D721Med (cell line): ENCODE results near the gene NEU3.
"Not testable (repeated sequence)": the region's sequence is repeated elsewhere in the genome, so short reads cannot be mapped to it uniquely, and the experiment has no call there.

Experiments
- DNase-seq: peaks from one replicate; pipeline ENCODE4 v3.0.0; 2011; ENCODE audit warnings: low spot score; ENCODE audit not compliant: insufficient read length
- FAIRE-seq: peaks from 2 replicates; lab custom pipeline; 2011; peaks lifted over from hg19 to GRCh38; lab: Jason Lieb, UNC
- TF ChIP-seq, protein P1 (sequence below): IDR thresholded peaks from 2 replicates; pipeline ENCODE4 v1.5.1; 2012; ENCODE audit warnings: mild to moderate bottlenecking, control low read depth; ENCODE audit not compliant: insufficient read depth; ENCODE audit errors: missing control alignments

Gene NEU3

DNA sequence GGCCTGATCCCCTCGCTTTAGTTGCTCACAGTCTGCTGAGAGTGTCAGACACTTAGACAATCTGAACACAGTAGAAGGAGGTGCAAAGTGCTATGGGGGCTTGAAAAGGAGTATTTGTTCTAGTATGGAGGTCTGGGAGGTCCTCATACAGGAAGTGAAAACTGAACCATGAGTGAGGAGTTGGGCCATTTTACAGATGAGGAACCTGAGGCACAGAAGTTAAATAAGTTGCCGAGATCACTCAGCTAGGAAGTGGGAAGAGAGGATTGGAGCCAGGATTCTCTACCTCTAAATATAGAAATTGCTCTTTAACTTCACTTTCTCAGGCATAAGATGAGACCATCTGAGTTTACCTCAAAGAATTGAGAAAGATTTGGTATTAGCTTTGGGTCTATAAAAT lies 4.0 kb upstream of the NEU3 start:
- FAIRE-seq (no peak), DNase-seq (no peak)
- TF ChIP-seq, protein P1, sequence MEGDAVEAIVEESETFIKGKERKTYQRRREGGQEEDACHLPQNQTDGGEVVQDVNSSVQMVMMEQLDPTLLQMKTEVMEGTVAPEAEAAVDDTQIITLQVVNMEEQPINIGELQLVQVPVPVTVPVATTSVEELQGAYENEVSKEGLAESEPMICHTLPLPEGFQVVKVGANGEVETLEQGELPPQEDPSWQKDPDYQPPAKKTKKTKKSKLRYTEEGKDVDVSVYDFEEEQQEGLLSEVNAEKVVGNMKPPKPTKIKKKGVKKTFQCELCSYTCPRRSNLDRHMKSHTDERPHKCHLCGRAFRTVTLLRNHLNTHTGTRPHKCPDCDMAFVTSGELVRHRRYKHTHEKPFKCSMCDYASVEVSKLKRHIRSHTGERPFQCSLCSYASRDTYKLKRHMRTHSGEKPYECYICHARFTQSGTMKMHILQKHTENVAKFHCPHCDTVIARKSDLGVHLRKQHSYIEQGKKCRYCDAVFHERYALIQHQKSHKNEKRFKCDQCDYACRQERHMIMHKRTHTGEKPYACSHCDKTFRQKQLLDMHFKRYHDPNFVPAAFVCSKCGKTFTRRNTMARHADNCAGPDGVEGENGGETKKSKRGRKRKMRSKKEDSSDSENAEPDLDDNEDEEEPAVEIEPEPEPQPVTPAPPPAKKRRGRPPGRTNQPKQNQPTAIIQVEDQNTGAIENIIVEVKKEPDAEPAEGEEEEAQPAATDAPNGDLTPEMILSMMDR, result no peak

DNA sequence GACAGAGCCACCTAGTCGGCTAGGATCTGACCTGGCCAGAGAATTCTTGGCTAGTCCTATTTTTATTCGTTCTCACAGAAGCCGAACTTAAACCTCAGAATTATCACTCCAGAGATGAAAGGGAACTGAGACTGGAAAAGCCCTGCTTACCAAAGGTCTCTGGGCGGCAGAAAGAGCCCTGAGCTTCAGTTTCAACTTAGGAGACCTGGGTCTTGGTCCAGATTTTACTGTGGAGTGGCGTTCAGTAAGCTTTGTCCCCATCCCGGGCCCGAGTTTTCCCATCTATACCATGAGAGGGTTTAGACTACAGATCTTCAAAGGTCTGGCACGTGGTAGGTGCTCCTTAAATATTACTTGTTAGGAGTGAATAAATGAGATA lies 516 bp downstream of the NEU3 start:
- TF ChIP-seq, protein P1, result no peak
- DNase-seq (no peak), FAIRE-seq (no peak)

DNA sequence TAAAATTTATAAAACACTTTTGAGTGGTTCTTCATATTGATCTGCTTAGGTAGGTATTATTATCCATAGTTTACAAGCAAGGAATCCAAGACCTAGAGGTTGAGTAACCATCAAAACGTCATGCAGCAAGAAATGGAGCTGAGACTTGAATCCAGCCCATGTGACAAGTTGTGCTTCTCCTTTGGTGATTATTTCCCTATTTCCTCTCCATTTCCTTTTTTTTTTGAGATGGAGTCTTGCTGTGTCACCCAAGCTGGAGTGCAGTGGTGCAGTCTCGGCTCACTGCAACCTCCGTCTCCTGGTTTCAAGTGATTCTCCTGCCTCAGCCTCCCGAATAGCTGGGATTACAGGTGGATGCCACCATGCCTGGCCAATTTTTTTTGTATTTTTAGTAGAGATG lies 1.4 kb downstream of the NEU3 start:
- FAIRE-seq, result not testable (repeated sequence)

DNA sequence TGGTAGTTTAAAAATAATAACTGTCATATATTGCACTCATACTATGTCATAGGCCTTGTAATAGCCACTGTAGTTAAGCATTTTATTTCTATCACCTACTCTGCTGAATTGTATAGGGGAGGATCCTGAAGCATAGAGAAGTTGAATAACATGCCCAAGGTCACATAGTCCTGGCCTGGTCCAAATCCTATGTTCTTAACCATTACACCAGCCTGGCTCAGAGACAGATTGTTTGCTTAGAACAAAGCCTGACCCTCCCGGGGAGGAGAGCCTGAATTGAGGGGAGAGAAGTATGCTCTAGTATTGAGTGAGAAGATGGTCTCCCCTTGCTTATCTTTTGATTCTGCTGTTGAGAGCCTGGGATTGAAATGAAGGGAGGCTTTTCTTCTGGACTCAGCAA lies 2.2 kb downstream of the NEU3 start:
- TF ChIP-seq, protein P1, result no peak
- FAIRE-seq, result no peak

More for the DNA sequence above, 1.4 kb downstream of the NEU3 start:
- DNase-seq, result not testable (repeated sequence)

DNA sequence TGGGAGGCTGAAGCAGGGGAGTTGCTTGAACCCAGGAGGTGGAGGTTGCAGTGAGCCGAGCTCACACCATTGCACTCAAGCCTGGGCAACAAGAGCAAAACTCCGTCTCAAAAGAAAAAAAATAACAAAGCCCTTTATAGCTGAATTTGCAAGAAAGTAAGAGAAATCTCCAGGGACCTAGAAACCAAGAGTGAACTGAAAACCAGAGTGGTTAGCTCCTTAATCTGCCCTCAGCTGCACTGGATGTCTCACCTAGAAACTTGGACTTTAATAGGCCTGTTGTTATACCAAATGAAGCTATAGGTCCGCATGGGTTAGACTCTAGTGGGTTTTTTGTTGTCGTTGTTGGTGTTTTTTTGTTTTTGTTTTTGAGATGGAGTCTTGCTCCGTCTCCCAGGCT lies 4.1 kb downstream of the NEU3 start:
- DNase-seq, result no peak

More for the DNA sequence above, 2.2 kb downstream of the NEU3 start:
- no peak for DNase-seq

DNA sequence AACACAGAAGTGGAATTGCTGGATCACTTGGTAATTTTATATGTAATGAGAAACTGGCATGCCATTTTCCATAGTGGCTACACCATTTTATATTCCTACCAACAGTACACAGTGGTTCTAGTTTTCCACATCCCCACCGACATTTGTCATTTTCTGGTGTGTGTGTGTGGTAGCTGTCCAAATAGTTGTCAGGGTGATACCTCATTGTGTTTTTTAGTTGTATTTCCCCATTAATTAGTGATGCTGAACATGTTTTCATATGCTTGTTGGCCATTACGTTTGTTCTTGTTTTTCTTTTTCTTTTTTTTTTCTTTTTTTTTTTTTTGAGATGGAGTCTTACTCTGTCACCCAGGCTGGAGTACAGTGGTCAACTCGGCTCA lies 12.2 kb downstream of the NEU3 start:
- no peak for FAIRE-seq
- TF ChIP-seq, protein P1, result no peak
- DNase-seq, result no peak

More for the DNA sequence above, 4.1 kb downstream of the NEU3 start:
- TF ChIP-seq, protein P1, result no peak
- FAIRE-seq, result no peak

DNA sequence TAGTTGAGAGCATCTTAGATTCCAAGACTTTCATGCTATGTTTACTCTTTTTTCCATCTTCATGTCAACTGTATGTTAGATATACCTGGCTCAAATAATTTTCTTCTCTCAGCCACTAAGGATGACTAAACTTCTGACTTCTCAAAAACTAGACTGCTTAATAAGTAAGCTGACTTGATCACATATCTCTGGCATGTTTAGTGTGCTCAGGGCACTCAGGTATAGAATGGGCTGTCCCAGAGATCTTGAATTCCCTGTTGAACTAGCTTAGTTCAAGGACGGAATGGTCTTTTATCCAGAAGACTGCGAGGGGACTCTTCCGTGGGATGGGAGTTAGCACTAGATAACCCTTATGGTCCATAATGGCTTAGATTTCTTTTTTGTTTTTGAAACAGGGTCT lies 13.0 kb downstream of the NEU3 start:
- FAIRE-seq (no peak), DNase-seq (no peak)
- TF ChIP-seq, protein P1, result no peak

DNA sequence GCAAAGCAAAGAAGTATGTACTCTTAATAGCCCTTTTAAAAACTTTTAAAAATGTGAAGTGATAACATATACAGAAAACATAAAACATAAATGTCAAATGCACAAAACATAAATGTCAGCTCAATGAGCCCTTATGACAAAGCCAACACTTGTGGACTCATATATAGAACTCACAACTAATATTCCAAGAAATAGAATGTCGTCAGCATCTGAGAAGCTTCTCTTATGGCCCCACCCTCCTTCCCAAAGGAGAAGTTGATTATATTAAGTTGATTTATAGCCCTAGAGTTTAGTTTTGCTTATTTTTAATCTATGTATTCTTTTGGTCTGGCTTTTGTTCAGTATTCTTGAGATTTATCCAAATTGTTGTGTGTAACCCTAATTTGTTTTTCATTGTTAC lies 13.8 kb downstream of the NEU3 start:
- TF ChIP-seq, protein P1, result no peak
- FAIRE-seq, result no peak
- DNase-seq, result no peak
